Measurements from ENCODE around the gene RNU1-4.
"Not testable (repeated sequence)": the region's sequence is repeated elsewhere in the genome, so short reads cannot be mapped to it uniquely, and the experiment has no call there.

The RNU1-4 gene

DNA sequence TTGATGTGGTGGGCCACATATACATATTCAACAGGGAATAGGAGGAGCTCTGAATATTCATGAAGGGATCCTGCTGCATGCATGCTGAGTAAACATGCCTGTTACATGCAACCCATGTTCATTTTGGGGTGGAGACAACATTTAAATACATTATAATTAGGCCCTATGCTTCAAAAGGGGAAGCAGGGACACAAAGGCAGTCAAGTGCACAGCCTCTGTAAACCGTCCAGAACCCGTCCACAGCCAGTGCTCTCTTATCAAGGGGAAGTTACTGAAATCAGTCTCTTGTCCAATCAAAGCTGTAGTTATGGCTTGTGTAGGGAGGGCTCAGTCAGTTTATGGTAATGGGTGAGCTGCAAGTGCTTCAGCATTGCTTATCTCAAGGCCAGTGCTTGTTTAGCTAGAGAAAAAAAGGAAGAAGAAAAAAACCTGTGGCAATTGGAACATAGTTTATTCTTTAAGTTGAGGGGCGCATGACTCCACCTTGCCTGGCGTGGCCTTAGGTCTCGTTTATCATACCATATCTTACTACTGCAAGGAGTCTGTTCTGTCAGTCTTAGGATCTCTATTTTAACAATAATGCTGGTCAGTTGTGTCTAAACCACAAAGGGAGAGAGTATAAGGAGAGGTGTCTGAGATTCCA is 7.9 kb upstream of the RNU1-4 start:
- not testable (repeated sequence) for DNase-seq

DNA sequence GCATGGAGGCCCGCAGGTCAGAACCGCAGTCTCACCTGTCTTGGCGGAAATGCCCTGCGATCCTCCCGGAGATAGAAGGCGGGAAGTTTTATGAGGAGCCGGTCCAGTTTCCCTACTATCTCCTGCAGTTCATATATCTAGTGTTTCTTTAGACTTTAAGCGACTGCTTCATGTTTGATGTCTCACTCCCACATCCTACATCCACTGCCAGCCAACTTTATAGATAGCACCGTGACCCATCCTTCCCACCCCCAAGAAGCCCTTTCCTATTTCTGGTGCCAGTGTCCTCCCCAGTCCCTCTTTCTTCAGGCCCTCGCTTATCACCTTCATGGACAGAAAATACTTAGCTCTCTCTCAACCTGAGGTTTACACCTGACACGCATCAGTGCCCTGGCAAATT is 914 bp downstream of the RNU1-4 start:
- DNase-seq: not testable (repeated sequence)

DNA sequence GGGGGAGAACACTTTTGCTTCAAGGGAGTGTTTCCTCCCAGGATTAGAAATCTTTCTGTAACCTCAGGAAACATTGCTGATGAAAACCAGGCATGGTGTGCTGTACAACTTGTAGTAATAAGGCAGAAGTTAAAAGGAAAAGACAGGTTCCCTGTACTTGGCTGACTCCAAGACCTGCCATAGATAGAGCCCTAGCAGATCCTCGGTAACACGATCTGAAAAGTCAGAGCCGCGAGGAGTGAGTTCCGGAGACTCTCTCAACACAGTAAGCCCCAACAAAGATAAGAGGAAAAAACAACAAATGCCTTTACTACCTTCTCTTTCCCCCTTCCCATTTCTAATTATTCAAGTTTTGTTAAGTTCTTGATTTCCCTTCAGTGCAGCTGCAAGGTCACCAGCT is 7.3 kb downstream of the RNU1-4 start:
- DNase-seq: not testable (repeated sequence)

DNA sequence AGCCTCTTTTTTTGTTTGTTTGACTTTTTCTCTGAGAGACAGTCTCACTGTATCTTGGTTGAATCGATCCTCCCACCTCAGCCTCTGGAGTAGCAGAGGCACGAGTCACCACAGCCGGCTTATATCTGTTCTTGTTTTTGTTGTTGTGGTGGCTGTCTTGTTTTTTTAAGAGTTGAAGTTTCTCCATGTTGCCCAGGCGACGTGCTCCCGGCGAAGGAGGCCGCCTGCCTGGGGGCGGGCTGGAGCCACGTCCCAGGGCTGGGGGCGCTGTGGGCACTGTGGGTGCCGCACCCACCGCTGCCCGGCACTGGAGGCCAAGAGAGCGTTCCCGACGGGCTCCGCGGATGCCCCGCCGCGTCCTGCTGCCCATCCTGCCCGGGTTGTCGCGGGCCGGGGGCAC is 8.4 kb downstream of the RNU1-4 start:
- not testable (repeated sequence) for DNase-seq

DNA sequence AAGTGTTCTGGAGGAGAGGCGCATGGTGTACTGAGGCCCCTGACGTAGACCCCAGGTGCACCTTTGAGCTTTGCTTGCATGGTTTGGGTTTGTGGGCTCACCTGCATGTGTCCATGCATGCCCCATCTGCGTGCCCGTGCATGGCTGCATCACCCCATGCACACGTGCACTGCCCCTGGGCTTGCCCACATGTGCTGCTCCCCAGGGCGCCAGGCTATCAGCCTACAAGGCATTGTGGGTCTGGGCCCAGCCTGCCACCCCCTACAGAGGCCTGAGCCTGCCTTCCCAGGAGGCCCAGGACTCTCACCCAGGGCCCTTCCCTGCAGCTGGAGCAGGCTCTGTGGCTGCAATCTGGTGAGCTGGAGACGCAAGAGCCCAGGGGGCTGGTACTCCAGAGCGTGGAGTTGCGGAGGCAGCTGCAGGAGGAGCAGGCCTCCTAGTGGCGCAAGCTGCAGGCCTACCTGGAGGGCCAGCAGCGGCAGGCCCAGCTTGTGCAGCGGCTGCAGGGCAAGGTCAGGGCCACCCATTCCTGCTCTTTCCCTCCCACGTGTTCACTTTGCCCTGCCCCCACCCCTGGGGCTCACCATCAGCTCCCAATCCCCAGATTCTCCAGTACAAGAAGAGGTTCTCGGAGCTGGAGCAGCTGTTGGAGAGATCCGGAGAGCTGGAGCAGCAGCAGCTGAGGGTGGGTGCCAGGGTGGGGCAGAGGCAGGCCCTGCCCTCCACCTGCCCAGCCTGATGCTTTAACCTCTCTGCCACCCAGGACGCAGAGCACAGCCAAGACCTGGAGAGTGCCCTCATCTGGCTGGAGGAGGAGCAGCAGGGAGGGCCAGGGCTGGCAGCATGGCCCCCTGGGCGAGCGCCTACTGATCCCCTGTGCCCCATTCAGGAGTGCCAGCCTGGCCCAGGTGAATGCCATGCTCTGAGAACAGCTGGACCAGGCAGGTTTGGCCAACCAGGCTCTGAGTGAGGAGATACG is 9.9 kb downstream of the RNU1-4 start:
- not testable (repeated sequence) for DNase-seq

DNA sequence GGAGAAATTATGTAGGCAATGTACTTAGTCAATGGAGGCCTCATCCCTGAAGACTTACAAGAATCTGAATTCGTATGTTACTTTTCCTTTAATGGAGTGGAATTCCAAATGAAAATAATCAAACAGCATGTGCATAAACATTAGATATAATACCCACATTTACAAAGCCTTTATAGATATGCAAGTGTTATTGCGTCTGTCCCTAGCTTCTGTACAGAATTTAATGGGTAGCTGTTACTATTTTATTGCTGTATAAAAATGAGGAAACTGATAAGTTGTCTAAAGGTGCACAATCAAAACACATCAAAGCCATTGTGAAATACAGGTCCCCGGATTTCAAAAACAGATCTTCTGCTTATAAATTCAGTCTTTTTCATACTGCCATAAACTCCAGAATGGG is 12.5 kb downstream of the RNU1-4 start:
- not testable (repeated sequence) for DNase-seq

DNA sequence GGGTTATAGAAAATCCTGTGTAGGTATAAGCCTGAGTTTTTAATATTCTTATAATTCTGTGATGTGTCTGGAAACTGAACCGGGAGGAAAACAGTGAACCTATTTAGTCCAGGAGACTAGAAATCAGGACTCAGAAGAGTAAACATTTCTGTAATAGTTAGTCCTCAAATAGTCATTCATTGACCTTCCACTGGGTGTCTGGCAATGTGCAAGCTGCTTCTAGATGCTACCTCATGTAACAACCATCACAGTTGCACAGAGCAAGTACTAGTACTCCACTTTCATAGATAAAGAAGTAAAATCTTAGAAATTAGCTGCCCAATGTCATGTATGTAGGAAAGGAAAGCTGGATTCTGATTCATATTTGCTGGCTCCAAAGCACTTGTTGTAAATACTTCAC is 15.1 kb downstream of the RNU1-4 start:
- not testable (repeated sequence) for DNase-seq

DNA sequence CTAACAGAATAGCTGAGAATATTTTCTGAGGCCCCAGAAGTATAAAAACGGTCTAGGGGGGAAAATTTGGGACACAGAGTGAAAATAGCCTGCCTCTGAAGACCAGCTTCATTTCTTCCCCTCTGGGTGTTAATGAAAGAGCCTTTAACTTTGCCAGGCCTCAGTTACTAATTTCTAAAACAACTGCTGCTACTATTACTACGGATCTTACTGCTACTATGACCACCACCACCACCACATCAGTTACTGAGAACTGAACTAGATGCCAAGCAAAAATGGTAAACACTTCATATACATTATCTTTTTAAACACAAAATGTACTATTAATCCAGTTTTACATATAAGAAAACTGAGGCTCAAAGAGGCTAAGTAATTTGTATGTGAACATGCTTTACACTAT is 15.6 kb downstream of the RNU1-4 start:
- DNase-seq: not testable (repeated sequence)

DNA sequence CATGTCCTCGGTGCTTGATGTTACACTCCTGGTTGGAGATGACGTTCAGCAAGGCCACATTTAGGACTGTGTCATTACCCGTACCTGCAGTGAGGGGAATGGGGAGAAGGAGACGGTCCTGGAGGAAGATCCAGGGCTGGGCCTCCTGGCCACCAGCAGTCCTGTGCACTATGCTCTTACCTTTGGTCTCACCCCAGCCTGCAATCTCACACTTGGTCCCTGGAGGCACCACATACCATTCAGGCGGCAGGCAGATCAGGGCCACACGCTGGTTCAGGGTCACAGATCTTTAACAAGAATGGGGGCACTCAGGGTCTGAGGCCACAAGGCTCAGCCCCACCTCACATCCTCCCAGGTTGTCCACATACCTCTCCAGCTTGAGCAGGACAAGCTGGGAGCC is 17.3 kb downstream of the RNU1-4 start:
- not testable (repeated sequence) for DNase-seq

DNA sequence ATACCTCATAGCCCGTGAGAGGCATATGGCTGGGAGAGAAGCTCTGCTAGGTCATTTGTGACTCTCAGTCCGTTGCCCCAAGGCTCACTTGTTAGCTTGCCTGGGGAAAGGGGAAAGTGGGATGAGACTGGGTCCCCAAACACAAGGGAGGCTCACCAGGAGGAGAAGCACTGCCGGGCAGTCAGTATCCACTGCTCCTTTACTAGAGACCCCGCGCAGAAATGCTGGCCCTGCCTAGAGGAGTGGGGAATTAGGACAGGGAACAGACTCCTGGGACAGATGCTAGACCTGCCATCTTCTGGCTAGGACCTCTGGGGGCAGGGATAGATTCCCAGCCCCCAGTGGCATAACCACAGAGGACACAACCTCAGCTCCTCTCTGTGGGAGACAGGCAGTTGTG is 17.7 kb downstream of the RNU1-4 start:
- DNase-seq: not testable (repeated sequence)

DNA sequence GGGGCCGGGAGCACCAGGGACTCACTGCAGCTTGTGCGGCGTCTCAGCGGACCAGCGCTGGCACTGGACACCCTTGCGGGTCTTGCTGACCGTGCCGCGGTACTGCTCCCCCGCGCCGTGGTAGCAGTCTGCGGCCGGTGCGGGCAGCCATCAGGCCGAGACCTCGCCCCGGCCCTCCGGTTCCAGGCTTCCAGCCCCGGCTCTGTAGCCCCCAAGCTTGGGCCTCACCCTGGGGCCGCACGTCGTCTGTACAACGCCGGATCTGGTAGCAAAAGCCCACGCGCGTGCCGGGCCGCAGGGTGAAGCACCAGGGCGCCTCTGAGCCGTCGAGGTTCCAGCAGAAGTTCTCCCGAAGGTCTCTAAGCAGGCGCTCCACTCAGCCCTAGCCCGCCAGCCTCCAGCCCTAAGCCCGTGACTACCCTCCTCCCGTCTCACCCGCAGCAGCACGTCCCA is 18.8 kb downstream of the RNU1-4 start:
- peak; percentile 2 for DNase-seq

DNA sequence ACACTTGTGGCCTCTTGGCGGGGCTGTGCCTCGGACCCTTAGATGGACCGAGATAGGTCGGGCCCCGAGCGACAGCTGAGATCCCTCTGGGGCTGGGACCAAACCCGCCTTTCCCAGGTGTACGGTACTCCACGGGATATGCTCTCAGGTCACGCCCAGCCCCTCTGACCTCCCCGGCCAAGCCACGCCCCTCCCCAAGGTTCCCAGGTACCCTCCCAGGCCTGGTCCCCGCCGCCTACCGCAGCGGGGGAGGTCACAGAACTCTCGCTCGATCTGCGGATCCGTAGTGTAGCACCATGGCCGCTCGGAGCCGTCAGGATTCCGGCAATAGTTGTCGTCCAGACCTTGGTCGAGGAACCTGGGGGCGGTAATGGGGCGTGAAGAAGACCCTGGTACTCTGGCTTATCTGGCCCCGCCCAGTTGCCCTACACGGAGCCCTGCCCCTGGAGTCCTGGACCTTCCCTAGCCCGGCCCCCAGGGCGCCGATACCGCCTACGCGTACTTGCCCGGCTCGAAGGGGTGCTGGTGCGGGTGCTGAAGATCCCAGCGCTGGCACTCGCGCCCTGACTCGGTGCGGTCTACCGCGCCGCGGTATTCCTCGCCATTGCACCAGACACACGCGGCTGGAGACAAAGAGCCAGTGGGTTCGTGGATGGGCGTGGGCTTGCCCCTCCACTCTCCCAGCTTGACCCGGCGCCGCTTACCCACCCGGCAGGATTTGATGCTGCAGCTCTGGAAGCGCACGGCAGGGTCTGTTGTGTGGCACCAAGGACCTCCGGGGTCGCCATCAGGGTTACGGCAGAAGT is 19.5 kb downstream of the RNU1-4 start:
- DNase-seq: not testable (repeated sequence)

DNA sequence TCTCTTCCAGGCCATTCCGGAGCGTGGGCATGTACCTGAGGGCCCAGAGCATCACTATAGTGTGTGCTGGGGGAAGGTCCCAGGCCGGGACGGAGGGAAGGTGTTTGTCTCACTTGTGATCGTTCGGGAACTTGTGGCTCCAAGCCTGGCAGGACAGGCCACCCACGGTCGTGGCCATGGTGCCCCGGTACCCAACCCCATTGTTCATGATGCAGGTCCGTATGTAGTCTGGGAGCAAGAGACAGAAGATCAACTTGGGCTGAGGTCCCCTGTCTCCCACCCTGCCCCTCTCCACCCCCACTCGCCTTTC is 20.1 kb downstream of the RNU1-4 start:
- DNase-seq: not testable (repeated sequence)

DNA sequence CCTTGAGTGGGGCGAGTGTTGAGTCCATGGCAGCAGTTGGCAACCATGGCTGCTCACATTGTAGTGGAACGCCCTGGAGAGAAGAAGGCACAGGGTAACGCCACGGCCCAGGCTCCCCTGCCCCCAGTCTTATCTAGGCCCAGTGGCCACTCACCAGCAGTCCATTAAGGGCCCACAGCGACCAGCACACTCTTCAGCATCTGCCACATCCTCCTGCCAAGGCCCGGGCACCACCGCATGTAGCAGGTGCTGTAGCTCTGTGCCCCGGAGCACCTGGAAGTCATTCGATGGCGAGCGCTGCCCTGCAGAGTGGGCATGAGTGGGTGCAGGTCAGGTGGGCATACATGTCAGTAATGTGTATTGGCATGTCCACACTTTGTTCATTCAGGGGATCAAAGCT is 20.5 kb downstream of the RNU1-4 start:
- not testable (repeated sequence) for DNase-seq

DNA sequence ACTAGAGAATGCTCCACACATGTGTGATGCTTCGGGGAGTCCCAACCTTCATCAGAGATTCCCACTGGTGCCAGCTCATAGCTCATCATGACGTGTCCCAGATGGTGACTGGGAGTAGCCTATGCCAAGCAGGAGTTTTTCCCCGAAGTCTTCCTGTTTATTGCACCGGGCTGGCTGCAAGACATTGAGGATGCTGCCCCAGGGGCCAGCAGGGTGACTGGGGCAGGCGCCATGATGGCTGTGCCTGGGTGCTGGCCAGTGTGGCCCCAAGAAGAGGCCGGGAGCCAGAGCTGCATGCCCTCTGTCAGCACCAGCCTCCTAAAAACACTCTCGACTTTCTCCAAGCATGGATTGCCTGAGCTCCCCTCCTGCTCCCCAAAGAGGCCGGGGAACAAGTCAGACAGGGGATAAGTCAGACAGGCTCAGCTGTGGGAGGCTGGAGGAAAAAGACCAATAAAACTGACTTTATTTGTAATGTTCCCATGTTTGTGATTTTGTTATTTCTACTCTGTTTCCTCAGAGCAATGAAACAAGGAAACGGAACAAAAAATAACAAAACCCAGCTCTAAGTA is 24.0 kb downstream of the RNU1-4 start:
- DNase-seq: not testable (repeated sequence)

DNA sequence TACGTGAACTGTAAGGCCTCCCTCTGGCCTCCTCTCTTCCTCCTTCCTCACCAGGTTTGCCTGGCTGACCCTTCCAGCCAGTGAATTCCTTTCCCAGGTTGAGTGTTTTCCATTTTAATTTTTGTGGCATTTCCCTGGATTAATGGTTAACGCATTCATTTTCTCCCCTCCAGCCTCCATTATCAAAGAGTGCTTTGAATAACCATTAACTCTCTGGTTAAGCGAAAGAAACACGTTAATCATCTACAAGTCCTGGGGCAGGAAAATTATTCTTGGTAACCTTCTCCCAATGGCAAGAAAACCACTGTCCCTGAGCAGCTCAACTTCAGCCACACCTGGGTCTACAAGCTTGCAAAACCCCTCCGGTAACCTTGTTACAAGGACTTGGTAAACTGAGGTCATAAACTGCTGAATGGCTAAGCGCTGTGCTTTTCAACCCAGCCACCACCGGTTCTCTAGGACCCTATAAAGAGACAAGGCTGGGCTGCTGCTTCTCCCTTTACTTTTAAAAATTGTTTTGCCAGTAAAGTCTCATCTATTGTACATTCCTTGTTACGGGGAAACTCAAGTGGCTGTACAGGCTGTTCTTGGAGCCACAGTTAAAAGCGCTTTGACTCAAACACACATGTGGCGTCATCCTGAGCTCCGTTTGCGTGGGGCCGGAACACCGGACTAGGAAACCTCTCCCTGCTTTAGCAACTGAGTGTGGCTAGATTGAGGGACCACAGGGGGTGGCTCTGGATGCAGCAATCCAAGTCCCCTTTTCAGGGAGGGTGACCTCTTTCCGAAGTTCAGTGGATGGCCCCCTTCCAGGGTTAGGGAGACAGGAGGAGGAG is 24.7 kb downstream of the RNU1-4 start:
- DNase-seq: not testable (repeated sequence)

DNA sequence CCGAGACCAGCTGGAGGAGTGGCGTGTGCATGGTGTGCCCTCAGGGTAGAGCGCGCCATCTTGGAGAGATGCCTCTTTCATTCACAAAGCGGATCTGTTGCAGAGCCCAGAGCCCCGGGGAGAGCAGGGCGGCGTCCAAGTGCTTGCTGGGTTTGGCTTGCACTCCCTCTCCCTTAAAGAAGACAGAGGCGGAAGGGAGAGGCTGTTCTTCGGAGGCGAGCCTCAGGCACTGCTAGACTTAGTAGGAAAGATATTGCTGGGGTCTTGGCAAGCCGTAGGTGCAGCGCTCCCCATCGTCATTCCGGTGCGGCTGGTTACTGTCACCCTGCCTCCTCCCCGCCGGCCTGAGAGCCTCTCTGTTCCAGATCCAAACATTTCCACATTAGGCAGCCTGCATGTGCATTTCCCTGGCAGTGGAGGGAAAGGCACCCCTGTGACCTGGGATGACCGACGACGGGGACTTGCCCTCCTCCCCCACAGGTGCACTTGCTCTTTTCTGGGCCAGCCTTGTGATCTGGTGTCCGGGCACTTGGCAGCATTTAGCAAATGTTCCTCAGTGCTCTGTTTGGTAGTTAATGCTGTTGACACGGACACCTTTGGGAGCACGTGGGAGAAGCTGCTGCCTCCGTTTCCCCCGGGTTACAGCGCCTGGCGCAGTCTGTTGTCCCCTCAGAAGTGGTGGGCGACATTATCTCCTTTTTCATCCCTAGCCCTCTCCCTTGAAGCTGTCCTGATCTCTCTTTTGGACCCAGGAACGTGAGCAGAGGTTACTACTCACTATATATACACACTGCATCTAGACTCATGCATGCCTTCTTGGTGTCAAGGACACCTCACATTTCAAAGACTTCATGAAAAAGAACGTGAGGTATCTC is 25.7 kb downstream of the RNU1-4 start:
- DNase-seq: not testable (repeated sequence)

DNA sequence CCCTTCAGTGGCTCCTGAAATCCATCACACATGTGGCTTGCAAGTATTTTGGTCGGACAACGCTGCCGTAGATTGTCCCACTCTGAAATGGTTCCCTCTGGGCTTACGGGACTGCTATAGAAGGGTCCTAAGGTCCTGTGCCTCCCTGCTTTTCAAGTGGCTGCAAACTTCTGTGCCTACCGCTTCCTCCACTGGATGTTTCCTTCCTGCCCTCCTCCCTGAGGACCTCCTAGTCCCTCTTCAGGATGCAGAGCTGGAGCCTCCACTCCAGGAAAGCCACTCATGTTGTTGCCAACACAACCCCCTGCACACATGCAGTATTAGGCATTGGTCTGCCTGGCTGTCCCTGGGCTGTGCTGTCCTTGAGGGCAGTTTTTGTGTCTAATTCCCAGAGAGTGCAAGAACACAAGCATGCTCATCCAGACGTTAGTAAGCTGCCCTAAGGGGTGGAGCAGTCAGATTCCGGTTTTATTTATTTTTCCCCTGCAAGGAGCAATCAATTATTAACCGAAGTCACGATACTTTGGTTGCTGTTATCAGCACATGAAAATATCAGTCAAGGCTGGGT is 26.5 kb downstream of the RNU1-4 start:
- DNase-seq: not testable (repeated sequence)

DNA sequence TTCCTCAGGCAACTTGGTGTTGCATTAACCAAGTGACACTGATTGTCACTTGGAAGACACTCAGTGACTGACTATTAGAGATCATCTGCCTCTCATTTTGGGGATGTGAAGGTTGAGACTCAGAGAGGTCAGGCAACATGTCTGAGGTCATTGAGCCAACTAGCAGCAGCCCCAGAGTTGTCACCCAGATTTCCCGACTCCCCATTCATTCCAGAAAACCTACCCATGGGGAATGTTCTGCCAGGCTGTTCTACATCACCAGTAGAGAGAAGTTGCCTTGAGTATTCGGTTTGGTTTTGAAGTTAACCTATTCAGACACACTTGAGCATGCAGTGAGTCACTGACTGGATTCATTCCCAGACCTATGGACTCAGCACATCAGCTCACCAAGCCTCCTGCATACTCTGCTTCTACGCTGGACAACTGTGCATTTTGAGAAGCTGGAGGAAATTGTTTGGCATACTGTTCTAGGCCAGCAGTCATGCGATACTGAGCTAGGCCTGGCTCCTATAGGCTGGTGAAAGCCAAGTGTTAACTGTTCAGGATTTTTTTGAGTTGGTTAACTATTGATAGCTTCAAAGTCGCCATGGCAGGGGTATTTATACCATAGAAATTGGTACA is 29.9 kb downstream of the RNU1-4 start:
- not testable (repeated sequence) for DNase-seq

DNA sequence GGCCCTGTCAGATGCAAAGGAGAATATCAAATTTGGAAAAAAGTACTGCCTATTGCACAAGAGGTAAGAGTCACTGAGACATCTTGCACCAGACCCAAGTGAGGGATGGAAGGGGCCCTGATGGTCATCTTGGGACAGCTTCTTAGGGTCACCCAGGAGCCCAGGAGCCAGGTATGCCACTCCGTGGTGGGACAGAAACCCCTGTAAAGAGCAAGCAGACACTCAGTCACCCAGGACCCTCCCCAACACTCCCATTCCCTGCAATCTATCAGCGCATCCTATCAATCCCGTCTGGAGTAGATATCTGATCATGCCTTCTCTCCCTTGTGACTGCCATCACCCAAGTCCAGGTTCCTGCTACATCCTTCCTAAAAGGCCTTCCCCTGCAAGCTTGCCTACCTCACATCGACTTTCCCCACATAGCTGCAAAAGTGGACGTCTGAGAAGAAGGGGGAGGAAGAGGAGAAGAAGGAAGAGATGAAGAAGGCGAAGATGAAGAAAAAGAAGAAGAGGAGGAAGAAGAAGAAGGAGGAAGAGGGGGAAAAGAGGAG is 30.7 kb downstream of the RNU1-4 start:
- DNase-seq: not testable (repeated sequence)
